ENCODE measurements around the gene WDFY2.
"Not testable (repeated sequence)": the region's sequence is repeated elsewhere in the genome, so short reads cannot be mapped to it uniquely, and the experiment has no call there.

The WDFY2 gene

GRCh38 chr13:51562011-51562671 lies 22.1 kb upstream of the WDFY2 start:
- DNase-seq (ENCODE audit: extremely low read depth in 1 of 2, low read depth in 1 of 2) = no peak

DNA sequence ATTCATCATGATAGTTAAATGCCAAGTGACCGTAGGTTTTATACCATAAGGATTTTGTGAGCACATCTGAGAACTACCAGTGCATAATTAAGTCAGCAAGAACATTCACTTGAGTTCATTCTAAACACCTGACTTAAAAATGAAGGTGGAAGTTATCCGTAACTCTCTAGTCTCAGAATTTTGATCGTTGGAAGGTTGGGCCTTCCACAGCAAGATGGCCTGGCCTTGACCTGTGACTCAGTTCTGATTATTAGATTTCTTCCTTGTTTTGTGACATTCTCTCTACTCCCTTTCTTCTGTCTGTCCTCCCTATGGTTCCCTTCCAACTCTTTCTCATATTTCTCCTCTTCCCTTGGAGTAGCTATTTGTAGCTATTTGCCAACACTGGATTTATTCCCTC lies 20.0 kb upstream of the WDFY2 start:
- DNase-seq (ENCODE audit: extremely low read depth in 1 of 2, low read depth in 1 of 2) = no peak

- DNase-seq (ENCODE audit: extremely low read depth in 1 of 2, low read depth in 1 of 2) = no peak
Measured at GRCh38 chr13:51564671-51565070, 19.6 kb upstream of the WDFY2 start.

- not testable (repeated sequence) for DNase-seq (ENCODE audit: extremely low read depth in 1 of 2, low read depth in 1 of 2)
Measured at GRCh38 chr13:51569001-51569400, 15.3 kb upstream of the WDFY2 start.

DNA sequence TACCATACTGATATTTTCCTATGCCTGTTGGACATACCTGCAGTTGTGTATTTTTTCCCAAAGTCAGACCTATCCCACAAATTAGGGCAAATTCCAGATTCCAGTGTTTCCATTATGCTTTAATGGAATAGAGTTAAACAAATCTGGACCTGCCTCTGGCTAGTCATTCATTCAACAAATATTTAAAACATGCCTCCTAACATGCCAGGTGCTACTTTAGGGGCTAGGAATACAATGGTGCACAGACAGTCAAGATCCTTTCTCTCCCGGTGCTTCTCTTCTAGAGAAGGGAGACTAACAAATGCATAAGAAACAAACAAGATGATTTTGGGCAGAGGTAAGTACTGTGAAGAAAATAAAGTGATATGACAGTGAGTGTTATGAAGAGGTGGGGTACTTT lies 7.5 kb upstream of the WDFY2 start:
- no peak for DNase-seq (ENCODE audit: extremely low read depth in 1 of 2, low read depth in 1 of 2)

- no peak for DNase-seq (ENCODE audit: extremely low read depth in 1 of 2, low read depth in 1 of 2)
Measured at GRCh38 chr13:51577690-51578089, 6.6 kb upstream of the WDFY2 start.

DNA sequence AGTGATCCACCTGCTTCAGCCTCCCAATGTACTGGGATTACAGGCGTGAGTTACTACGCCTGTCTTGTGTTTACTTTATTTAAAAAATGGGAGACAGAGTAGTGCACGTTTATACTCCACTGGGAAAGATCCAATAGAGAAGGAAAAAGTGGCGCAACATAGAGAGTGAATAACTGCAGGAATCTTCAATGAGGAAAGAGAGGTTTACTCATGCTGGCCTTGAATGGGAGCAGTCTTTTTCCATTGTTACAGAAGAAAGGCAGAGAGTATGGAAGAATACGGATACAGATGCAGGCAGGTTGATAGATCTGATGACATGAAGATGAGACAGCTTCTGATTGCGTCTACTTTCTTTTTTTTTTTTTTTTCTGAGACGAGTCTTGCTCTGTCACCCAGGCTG lies 4.6 kb upstream of the WDFY2 start:
- no peak for DNase-seq (ENCODE audit: extremely low read depth in 1 of 2, low read depth in 1 of 2)

DNA sequence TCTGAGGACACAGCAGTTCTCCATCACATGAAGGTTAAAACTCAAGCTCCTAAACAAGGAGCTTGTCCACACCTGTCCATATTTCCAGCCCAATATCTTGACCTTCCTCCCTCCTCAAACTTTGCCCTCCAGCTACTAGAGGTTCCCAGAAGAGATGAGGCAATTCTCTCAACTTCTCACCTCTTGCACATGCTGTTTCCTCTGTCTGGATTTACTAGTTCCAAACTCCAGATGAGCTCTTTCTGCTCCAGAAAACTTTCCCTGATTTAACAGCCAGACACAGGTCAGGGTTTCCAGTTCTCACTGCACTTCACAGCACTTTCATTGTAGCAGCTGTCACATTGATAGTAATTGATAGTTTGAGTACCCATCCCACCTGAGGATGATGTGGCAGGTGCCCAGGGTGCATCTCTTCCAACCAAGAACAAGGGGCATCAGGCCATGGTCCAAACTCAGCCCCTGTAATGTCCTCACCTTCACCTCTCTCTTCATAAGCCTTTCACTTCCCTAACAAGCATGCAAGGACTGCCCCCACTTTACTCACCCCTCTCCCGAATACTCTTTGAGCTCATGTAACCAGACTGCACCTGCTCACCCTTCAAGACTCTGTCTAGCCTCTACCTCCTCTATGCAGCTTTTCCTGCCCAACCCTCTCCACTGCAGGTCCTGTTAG lies 3.0 kb upstream of the WDFY2 start:
- no peak for DNase-seq (ENCODE audit: extremely low read depth in 1 of 2, low read depth in 1 of 2)

- DNase-seq (ENCODE audit: extremely low read depth in 1 of 2, low read depth in 1 of 2) = no peak
Measured at GRCh38 chr13:51583469-51583874, 790 bp upstream of the WDFY2 start.

- peak; percentile 40 to 43 for DNase-seq (ENCODE audit: extremely low read depth in 1 of 2, low read depth in 1 of 2)
Measured at GRCh38 chr13:51584731-51585672, 740 bp downstream of the WDFY2 start.

DNA sequence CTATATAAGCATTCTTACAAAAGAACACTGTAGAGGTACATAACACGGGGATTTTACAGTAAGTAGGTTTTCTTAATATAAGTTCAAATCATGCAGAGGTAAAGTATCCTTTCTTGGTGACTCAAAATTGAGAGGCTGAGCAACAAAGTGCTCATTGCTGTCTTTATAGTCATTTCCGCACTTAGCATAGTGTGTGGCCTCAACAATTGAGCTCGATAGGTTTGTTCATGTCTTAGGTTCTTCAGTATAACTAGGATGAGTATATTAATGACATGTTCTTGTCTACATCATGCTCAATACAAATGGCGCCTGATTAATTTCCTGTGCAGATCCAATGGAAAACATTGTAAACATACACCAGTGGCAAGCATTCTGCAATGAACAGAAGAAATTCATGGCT lies 1.4 kb downstream of the WDFY2 start:
- DNase-seq (ENCODE audit: extremely low read depth in 1 of 2, low read depth in 1 of 2) = no peak

- no peak for DNase-seq (ENCODE audit: extremely low read depth in 1 of 2, low read depth in 1 of 2)
Measured at GRCh38 chr13:51587372-51587771, 3.1 kb downstream of the WDFY2 start.

DNA sequence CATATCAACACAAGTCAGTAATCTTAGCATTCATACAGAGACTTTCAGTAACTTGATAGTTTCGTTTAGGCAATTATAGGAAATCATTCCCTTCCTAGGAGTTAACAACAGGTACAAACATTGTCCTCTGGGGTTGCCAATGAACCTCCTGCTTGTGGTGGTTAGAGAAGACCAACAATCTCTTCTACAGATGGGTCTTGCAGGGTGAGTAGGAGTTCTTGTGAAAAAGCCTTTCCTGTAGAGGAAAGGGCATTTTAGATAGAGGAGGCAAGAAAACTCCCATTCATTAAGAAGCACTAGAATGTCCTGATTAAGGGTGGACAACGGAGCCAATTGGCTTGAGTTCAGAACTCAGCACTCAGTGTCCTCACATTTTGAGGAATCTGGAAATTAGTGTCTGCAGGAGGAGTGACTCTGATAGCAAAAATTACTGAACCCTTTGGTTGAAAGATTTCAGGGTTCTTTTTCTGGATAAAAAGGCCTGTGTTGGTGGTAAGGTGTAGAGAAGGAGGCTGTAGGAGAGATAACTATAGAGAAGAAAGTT lies 4.2 kb downstream of the WDFY2 start:
- DNase-seq (ENCODE audit: extremely low read depth in 1 of 2, low read depth in 1 of 2) = no peak

DNA sequence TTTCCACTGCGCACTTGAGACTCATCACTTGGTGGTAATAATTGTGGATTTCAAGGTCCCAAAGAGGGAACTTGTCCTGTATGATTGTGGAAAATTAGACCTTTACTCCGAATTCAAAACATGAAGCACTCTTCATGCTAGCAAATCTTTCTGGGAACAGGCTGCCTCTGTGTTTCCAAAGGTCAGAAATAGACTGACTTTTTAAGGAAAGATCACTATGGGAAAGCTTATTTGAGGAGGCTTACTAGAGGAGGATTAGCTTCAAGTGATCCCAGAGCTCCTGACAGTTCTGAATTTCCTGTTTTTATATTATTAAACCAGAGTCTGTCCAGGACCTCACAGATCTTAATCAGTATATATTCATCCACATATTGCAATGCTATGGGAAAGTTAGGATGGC lies 5.5 kb downstream of the WDFY2 start:
- DNase-seq (ENCODE audit: extremely low read depth in 1 of 2, low read depth in 1 of 2) = no peak

DNA sequence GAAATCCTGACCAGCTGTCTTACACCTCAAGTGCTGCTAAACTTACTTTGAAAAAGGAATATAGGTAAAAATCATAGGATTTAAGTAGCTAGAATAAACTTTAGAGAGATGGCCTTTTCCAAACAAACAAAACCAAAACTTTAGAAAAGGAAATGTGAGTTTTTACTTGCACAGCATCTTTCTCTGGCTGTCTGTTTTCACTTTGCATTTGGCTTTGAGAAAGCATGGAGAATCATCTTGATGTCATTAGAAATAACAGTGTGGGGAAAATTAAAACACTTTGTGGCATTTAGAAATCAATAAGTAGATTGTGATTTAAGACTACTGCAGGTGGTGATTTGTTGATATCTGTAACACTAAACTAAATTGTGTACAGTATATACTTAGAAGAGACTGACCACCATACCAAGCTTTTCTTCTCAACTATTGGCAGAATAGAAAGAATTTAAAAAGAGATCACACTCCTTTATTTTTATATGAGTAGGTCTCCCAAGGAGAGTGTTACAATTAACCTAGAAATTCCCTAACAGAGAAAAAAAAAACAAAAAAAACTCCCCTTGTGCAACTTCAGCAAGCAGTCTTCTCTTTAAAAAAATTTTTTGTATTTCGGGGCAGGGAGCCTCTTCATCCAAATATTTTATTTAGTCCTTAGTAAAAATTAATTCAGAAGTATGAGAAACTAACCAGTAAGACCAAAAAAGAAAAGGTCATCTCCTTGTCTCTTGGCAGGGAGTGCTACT lies 6.1 kb downstream of the WDFY2 start:
- DNase-seq (ENCODE audit: extremely low read depth in 1 of 2, low read depth in 1 of 2) = no peak

- DNase-seq (ENCODE audit: extremely low read depth in 1 of 2, low read depth in 1 of 2) = no peak
Measured at GRCh38 chr13:51590971-51591627, 6.8 kb downstream of the WDFY2 start.

- not testable (repeated sequence) for DNase-seq (ENCODE audit: extremely low read depth in 1 of 2, low read depth in 1 of 2)
Measured at GRCh38 chr13:51591938-51592337, 7.7 kb downstream of the WDFY2 start.

GRCh38 chr13:51594432-51594831 lies 10.2 kb downstream of the WDFY2 start:
- DNase-seq (ENCODE audit: extremely low read depth in 1 of 2, low read depth in 1 of 2) = no peak

GRCh38 chr13:51595416-51595815 lies 11.2 kb downstream of the WDFY2 start:
- no peak for DNase-seq (ENCODE audit: extremely low read depth in 1 of 2, low read depth in 1 of 2)

DNA sequence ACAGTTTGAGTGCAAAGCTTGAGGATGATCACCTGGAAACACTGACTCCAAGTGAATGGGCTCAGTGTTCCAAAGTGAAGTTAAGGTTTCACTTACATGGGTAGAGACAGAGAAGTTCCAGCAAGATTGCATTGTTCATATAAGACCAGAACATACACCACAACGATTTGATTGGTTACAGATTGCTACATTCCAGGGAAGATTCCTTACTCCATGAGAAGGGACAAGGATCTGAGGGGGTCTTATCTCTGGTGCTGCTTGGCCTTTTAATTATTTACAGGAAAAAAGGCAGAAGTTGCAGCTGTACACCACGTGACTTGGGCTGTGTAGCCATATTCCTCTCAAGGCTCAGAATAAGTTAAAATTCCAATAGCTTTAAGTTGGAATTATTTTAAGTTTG lies 12.3 kb downstream of the WDFY2 start:
- DNase-seq (ENCODE audit: extremely low read depth in 1 of 2, low read depth in 1 of 2) = no peak
